ENCODE results near the gene TBC1D17. TPM values are rescaled to one million over a fixed set of nuclear protein-coding genes. Genes with fewer than 3 reads are reported as not detected.
A peak's percentile ranks its signal among the peaks of the same experiment; 100 is the strongest.

TBC1D17 gene
- polyA plus RNA-seq, 3 donors = 3.1 to 48.2 (median 4.5) TPM

- peaks cover 61% of the 10 kb centered on the region for H4K20me1 ChIP-seq (ENCODE audit: insufficient read depth, low read length)
- peaks cover 42% of the 10 kb centered on the region for H3K79me2 ChIP-seq (ENCODE audit: insufficient read depth, low read length)
- no peak overlapping the region for H3K27ac ChIP-seq (ENCODE audit: low read depth in 1 of 2, low read length in 2 of 2)
- H3K27ac Mint-ChIP-seq = peak overlapping the region in 1 of 7 donors; percentile 46
- H3K4me3 ChIP-seq (replicated peaks in 1 of 3; ENCODE audit: low read depth in 2 of 3, low read length in 3 of 3) = no peak overlapping the region
- no peak overlapping the region for H2AFZ ChIP-seq (ENCODE audit: insufficient read depth, low read depth, low read length, poor library complexity, severe bottlenecking)
- TF ChIP-seq CTCF (IDR thresholded peaks at IDR 0.05) = no peak
- peak overlapping the region in 1 of 2 donors; percentile 31 for H3K4me3 Mint-ChIP-seq
- peaks cover 41% of the 10 kb centered on the region for H3K4me1 Mint-ChIP-seq
- no peaks in the 10 kb centered on the region for H3K27me3 Mint-ChIP-seq (ENCODE audit: low read depth in 3 of 3)
- H3K36me3 ChIP-seq (replicated peaks in 1 of 2; ENCODE audit: control insufficient read depth in 1 of 2, insufficient read depth in 2 of 2, low read length in 2 of 2) = peaks cover 44 to 53% of the 10 kb centered on the region in 2 donors
- no peaks in the 10 kb centered on the region for H3K9me3 Mint-ChIP-seq
- no peak overlapping the region for H3K9ac ChIP-seq (ENCODE audit: insufficient read depth, low read length, poor library complexity, severe bottlenecking)
- DNase-seq = no peak
- H3K36me3 Mint-ChIP-seq = peaks cover 37 to 61% of the 10 kb centered on the region in 2 donors
- H3K4me2 ChIP-seq (replicated peaks; ENCODE audit: extremely low read depth, low read length, poor library complexity, severe bottlenecking) = no peak overlapping the region
- no peaks in the 10 kb centered on the region for H3K9me3 ChIP-seq (replicated peaks in 1 of 2; ENCODE audit: control insufficient read depth in 1 of 2, insufficient read depth in 1 of 2, low read length in 2 of 2)
- WGBS (ENCODE audit: insufficient coverage) = 95% methylated on average over 15 of the region's 17 CpGs
- H3K4me1 ChIP-seq (ENCODE audit: control insufficient read depth in 1 of 2, insufficient read depth in 2 of 2, low read length in 2 of 2) = peaks cover 37 to 42% of the 10 kb centered on the region in 2 donors
- intact Hi-C loops (cut with micrococcal nuclease) = no loop called here
- no peaks in the 10 kb centered on the region for H3K27me3 ChIP-seq (ENCODE audit: control insufficient read depth in 2 of 2, insufficient read depth in 2 of 2, low read length in 2 of 2)
Observed at GRCh38 chr19:49863935-49864320, 13.6 kb upstream of the TBC1D17 start.

- no peaks in the 10 kb centered on the region for H3K27me3 ChIP-seq (ENCODE audit: control insufficient read depth in 2 of 2, insufficient read depth in 2 of 2, low read length in 2 of 2)
- Mint-ChIP-seq H3K9me3 (no peaks in the 10 kb centered on the region), H3K36me3 (peaks cover 32 to 52% of the 10 kb centered on the region in 2 donors), H3K4me1 (peaks cover 41% of the 10 kb centered on the region), H3K27me3 (ENCODE audit: low read depth in 3 of 3) (no peaks in the 10 kb centered on the region), H3K27ac (no peak overlapping the region), H3K4me3 (peak overlapping the region in 1 of 2 donors; percentile 60)
- H3K27ac ChIP-seq (ENCODE audit: low read depth in 1 of 2, low read length in 2 of 2) = peak overlapping the region in 1 of 2 donors; percentile 45
- 93% methylated on average over 6 of the region's 13 CpGs for WGBS (ENCODE audit: insufficient coverage)
- peaks cover 42% of the 10 kb centered on the region for H3K79me2 ChIP-seq (ENCODE audit: insufficient read depth, low read length)
- H3K36me3 ChIP-seq (replicated peaks in 1 of 2; ENCODE audit: control insufficient read depth in 1 of 2, insufficient read depth in 2 of 2, low read length in 2 of 2) = peaks cover 36 to 44% of the 10 kb centered on the region in 2 donors
- H3K4me3 ChIP-seq (replicated peaks in 1 of 3; ENCODE audit: low read depth in 2 of 3, low read length in 3 of 3) = peak overlapping the region in 1 of 3 experiments; percentile 99
- no peak for DNase-seq
- TF ChIP-seq CTCF (IDR thresholded peaks at IDR 0.05) = no peak
- peak overlapping the region; percentile 100 for H3K4me2 ChIP-seq (replicated peaks; ENCODE audit: extremely low read depth, low read length, poor library complexity, severe bottlenecking)
- intact Hi-C loops (cut with micrococcal nuclease) = loop anchor here (5.0 kb wide), 3 partner anchors 48 to 98 kb away; partner anchors contain the start of genes AP2A1 (in 1 of the 2), FUZ (in 1 of the 2) and MED25 (in 1 of the 2)
- H2AFZ ChIP-seq (ENCODE audit: insufficient read depth, low read depth, low read length, poor library complexity, severe bottlenecking) = no peak overlapping the region
- H3K4me1 ChIP-seq (ENCODE audit: control insufficient read depth in 1 of 2, insufficient read depth in 2 of 2, low read length in 2 of 2) = peaks cover 40 to 48% of the 10 kb centered on the region in 2 donors
- H3K9me3 ChIP-seq (replicated peaks in 1 of 2; ENCODE audit: control insufficient read depth in 1 of 2, insufficient read depth in 1 of 2, low read length in 2 of 2) = no peaks in the 10 kb centered on the region
- H3K9ac ChIP-seq (ENCODE audit: insufficient read depth, low read length, poor library complexity, severe bottlenecking) = no peak overlapping the region
- peaks cover 52% of the 10 kb centered on the region for H4K20me1 ChIP-seq (ENCODE audit: insufficient read depth, low read length)
Observed at GRCh38 chr19:49864890-49865289, 12.6 kb upstream of the TBC1D17 start.
